DMS153 treated with DMSO at 0.1 percent for 48 hours (cell line): ENCODE data around the gene RPL21.

ENCODE experiments used
- DNase-seq: peaks from one replicate; lab custom pipeline; 2025; ENCODE audit not compliant: unreplicated experiment; lab: John Stamatoyannopoulos, UW

RPL21 gene

DNA sequence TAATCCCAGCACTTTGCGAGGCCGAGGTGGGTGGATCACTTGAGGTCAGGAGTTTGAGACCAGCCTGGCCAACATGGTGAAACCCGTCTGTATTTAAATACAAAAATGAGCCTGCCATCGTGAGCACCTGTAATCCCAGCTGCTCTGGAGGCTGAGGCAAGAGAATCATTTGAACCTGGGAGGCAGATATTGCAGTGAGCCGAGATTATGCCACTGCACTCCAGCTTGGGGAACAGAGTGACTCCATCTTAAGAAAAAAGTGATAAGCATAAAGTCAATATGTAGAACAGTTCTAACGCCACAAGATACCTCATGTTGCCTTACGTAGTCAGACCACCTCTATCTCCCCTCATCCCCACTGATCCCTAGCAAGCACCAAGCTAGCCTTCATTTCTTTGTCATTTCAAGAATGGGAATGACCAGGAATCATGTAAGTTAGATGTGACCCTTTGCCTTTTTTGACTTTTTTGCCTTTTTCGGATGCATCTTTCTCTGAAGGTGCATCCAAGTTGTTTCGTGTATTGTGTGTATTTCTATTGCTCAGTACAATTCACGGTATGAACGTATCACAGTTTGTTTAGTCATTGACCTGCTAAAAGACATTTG is 6.4 kb downstream of the RPL21 start:
- no peak for DNase-seq

DNA sequence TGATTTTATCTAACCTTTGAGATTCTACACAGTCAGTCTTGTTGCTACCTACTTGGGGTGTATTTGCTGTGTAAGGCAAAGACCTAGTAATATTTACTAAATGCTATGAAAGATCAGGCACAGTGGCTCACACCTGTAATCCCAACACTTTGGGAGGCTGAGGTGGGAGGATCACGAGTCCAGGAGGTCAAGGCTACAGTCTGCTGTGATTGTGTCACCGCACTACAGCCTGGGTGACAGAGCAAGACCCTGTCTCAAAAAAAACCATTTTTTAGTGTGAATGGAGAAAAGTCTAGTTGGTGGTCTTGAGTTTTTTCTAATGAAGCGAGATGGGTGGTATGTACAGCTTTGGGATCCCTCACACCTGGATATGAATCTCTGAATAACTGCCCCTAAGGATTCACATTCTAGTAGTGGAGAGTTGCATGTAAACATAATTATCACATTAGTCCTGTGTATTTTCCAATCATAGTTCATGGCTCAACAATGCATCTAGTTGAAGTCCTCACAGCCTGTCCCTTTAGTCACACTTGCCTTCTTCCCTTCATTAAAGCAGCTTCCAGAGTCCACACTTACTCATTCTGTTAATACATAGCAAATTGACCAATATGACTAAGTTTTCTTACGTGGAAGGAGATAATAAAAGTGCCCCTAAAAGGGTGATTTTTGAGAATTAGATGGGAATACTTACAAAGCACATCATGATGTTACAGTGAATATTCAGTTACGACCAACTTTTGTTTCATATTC is 7.5 kb downstream of the RPL21 start:
- no peak for DNase-seq

DNA sequence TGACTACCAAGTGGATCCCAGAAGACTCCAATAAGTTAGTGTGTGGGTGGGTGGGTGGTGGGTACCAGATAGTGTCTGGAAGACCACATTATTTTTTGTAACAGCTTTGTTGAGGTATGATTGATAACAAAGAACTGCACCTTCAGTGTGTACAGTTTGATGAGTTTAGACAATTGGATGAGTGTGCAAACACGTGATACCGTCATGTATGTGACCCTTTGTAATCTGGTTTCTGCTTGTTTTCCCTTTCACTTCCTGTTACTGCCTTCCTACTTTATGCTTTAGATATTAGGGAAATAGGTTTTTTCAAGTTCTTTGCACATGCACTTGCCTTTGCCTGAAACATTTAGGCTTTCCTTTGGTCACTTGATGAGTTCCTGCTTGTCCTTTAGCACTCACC is 8.5 kb downstream of the RPL21 start:
- DNase-seq = no peak

DNA sequence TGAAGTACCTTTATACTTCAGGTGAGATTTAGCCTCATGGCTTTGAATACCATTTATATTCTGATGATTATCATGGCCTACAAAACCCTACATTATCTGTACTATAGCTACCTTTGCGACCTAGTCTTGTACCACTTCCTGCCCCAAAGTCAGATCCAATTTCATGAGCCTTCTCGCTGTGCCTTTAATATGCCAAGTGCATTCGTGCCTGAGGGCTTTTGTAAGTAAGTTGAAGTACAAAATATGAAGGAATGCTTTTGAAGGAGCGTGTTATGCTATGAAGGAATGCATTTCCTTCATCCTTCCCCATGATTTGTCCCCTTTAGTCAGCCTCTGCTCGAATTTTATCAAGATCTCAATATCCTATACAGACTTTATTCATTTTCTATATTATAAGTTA is 10.0 kb downstream of the RPL21 start:
- DNase-seq = no peak

DNA sequence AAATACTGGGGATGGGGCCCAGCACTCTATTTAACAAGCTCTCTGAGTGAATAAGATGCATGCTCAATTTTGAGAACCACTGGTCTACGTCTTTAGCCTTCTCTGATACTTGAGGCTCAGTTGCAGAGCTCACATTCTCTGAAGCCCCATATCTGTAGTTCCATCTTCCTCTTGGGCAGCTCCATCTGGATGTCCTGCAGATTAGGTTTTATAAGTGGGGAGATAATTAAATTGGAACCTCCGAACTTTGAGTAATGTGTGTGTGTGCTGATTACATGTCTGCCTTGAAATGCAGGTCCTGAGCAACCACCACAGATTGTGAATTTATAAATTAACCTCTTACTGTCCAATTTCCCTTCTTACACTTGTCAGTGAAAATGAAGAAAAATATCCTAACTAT is 12.1 kb downstream of the RPL21 start:
- no peak for DNase-seq

DNA sequence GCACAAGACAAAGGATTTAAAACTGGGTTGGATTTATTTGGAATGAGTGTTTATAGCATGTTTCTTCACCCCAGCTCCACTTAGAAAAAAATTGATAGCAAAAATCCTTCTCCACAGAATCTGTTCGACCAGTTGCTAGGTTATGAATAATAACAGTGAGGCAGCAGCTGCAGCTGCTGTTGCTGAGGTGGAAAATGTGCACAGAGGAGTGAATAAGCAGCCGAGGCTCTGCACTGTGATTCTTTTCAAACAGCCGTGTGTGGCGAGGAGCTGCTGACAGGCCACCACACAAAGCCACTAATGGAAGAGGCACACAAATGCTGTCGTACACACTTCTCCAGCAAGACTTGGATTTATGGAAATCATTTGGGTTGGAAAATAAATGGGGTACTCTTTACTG is 12.8 kb downstream of the RPL21 start:
- peak; percentile 25 for DNase-seq

DNA sequence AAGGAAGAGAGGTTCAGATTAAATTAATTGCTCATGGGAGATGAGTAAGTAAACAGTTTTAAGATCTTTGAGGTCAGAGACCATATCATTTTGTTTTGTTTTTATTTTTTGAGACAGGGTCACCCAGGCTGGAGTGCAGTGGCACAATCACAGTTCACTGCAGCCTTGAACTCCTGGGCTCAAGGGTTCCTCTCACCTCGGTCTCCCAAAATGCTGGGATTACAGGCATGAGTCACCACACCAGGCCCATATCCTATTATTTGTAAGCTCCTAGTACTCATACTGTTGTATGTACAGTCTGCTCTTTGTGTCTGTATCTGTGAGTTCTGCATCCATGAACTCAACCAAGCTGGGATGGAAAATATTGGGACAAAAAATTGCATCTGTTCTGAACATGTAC is 13.3 kb downstream of the RPL21 start:
- DNase-seq = no peak

DNA sequence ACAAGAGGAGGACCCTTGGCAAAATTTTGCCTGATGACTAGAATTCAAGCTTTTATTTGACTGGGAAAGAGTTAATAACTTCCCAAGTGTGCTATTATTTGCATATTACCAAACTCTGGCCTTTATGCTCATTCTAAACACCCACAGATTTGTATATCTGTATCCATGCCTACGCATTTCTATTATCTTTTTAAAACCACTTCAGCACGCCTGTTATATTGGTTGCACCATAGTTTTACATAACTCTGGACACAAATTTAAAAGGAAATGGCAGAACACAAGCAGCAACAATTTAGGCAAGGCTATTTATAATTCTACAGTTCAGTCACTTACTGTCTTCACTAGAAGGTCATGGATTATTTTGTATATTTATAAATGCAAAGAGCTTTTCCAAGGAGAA is 15.6 kb downstream of the RPL21 start:
- DNase-seq = no peak

DNA sequence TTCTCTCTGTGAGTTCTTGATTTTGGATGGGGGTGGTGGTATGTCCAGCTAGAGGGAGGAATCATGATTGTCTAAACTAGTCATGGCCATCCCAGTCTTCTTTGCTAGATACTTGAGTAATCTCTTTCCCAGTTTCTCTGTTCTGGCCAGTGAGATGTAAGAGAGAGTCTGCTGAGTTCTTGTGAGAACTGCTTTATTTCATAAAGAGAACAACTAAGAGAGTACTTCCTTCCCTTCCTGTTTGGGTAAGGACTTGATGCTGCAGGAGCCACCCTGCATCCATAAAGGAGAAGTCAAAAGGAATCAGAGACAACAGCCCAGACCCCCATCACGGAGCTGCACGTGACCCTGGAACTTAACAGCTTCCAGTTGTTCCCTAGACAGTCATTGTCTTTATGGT is 16.2 kb downstream of the RPL21 start:
- DNase-seq = no peak

DNA sequence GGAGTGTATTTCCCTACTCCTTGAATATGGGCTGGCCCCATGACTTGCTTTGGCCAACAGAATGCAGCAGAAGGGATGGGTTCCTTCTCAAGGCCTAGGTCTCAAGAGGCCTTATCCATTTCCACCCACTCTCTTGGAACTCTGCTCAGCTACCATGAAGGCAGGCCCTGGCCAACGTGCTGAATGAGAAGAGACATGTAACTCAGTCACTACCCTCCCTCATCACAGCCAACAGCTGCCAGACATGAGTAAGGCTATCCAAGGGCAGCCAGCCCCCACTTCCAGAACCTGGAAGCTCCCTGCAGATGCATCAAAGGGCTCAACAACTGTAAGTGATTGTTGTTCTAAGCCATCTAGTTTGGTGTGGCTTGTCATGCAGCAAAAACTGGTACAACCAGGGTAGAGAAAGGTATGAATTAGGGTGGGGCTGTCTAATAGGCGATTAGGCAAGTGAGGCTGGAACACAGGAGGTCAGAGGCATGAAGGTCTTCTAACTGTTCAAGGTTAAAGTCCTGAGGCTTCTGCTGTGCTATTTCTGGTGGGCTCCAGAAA is 17.8 kb downstream of the RPL21 start:
- DNase-seq = no peak

DNA sequence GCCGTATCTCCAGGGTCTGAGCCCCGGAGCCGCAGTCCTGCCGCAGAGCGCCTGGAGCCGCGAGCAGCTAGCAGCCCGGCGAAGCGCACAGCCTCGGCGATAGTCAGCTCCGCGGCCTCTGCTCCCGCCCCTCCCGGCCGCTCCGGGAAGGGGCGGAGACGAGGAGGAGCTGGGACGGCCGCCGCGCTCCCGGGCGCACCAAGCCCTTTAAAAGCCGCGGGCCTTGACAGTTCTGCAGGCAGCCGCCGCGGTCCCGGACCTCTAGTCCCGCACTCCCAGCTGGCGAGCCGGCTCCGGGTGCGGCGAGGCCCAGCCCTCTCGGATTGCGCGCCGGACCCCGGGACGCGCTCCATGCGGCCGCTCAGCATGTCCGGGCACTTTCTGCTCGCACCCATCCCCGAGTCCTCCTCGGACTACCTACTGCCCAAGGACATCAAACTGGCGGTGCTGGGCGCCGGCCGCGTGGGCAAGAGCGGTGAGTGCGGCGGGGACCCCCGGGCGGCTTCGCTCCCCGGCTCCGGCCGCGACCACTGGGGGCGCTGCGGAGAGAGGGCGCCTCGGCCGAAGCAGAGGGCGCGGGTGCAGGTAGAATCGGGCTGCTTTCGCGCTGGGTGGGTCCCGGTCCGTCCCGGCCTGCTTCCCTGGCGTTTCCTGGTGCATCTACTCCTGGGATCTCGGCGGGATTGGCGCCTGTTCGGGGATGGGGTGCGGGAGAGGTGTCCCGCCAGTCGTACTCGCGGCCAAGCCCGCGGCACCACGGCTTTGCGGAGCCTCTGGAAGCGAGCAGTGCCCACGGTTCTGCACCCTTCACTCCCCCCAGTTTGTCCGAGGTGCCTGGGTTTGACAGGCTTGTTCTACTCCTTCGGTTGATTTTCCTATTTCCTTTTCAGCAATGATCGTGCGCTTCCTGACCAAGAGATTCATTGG is 19.5 kb downstream of the RPL21 start, which contains the start of gene RASL11A:
Gene RASL11A (plus strand): TSS at position 237 of the 927 bp plus-strand sequence. CDS start 115 bp downstream, at position 352.
- DNase-seq = peak; percentile 64

DNA sequence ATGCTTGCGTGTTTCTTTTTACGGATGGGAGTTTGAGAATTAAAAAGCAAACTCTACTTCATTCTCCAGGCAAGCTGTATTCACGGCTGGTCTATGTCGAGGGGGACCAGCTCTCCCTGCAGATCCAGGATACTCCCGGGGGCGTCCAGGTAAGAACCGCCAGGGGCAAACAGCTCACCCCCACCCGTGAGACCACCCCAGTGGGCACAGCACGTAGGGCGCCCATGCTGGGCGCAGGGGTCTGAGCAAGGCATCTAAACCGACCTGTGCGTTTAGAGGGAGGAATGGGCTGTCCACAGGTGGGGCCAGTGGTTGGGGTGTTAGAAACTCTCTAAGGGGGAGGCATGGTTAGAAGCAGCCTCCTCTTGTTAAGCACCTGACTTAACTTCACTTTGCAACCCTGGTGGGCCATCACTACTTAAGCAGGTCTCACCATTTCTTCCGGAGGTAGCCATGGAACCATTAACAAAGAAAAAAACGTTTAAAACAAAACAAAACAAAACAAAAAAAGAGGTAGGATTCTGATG is 20.3 kb downstream of the RPL21 start:
- DNase-seq = no peak

DNA sequence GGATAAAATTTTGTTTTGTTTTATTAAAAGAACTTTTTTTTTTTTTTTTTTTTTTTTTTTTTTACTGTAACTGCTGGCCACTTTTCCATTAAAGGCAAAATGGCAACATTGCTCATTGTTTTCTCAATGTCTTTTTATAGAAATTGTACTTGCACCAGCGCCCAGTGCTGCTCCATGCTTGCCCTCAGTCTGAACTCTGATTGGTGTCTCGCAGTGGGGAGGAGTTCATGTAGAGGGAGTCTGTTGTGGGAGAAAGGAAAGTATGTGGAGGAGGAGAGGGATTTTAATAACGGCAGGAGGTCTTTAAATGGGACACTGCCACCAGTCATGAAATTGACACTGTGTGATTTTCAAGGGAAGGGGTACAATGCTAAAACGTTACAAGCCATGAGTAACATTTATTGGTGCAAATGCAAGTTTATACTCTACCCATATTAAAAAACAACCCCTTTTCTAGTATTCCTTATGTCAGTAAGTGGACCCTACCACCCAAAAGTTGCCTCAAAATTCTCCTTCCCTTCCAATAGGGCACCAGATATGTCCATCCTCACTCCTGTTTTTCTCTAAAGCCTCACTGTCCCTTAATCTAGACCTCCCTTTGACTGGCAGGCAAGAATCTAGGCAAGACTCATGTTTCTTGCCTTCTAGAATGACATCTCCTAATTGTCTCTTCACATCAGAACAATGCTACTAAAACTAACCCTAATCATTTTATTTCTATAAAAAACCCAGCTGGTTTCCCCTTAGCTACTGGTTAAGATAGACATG is 22.5 kb downstream of the RPL21 start:
- DNase-seq = no peak

DNA sequence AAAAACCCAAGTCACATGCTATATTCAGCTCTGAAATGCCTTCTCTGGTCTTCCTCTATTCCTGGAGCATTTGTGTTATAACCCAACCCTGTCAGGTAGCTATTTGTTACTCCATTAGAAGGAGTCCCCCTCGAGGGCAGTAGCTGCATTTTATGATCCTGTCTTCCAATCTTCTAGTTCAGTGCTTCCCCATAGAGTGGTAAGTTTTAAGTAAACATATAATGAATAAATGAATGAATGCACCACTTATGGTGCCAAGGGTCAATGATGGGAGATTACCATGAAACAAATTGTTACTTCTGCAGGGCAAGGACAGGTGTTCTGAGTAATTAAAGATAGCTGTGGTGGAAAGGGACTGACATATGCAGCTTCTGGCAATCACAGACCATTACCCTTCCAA is 23.3 kb downstream of the RPL21 start:
- no peak for DNase-seq

DNA sequence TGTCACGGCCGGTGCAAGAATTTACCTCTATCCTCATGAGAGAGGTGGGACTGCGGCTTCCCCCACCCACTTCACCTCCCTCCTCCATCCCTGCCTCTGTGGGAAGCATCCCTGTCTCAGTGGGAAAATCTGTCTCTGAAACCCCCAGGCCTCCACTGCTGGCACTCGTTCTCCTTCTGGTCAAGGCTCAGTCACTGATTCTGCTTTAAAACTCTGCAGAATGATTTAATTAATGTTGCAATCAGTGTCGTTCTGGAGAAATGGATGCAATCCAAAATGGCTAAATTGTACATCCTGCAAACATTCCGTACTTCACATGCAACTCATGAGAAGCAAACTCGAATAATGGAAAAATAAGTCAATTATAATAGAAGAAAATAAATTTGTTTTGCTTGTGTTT is 24.8 kb downstream of the RPL21 start:
- DNase-seq = no peak

DNA sequence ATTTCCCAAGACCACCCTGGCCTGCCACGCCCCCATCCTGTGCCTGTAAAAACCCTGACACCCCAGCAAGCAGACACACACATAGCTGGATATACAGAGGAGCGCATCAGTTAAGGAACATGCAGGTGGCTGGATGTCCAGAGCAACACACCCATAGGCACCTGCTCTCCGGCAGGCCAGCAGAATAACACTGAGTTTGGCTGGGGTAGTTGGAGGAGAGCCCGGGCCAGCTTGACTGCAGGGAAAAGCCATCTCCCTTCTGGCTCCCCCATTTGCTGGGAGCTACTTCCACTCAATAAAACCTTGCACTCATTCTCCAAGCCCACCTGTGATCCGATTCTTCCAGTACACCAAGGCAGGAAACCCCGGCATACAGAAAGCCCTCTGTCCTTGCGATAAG is 28.1 kb downstream of the RPL21 start:
- DNase-seq = no peak

DNA sequence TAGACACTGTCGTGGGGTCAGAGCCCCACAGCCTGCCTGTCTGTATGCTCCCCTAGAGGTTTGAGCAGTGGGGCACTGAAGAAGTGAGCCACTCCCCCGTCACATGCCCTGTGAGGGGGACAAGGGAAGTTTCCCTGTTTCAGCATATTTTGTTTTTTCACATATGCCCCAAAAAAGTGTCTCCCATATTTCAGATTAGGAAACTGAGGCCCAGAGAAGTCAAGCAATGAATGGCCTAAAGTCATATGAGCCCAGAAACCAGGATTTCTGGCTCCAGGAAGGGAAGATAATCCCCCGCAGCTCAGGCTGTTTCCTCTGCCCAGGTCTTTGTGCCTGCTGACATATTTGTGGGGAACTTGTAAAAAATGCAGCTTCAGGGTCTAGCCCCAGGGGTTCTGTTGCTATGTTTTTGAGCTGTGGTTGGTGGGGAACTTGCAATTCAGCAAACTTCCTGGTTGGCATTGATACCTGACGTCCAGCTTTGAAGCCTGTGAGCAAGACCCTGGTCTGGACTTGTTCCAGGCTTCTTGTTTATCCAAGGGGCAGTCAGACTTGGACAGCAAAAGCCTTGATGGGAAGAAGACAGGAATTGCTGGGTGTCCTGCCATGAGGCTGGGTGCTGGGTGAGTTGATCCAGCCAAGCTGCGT is 28.8 kb downstream of the RPL21 start:
- DNase-seq = no peak

DNA sequence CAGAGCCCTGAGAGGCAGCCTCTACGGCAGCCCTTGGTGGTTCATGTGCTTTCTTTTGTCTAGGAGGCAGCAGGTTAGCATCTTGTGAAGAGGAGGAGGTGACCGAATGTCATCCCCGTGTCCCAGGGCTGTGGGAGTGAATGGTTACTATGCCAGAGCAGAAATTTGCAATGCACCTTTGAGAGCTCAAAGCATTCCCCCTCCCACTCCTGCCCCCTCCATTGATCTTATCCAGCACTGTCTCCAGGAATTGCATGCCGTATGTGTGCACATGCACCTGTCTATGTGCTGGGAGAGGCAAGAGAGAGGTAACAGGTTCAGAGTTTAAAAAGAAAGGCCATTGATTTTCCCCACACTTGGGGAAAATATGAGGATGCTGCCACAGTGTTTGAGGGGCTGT is 29.5 kb downstream of the RPL21 start:
- DNase-seq = no peak

DNA sequence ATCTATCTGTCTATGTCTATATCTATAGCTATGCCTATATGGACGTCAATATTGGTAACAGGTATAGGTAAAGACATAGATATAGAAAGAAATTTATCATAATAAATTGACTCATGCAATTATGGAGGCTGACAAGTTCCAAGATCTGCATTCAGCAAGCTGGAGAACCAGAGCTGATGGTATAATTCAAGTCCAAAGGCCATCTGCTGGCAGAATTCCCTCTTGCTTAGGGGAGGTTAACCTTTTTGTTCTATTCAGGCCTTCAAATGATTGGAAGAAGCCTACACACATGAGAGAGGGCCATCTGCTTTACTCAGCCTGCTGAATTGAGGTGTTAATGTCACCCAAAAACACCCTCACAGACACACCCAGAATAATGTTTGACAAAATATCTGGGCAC is 30.1 kb downstream of the RPL21 start:
- no peak for DNase-seq

DNA sequence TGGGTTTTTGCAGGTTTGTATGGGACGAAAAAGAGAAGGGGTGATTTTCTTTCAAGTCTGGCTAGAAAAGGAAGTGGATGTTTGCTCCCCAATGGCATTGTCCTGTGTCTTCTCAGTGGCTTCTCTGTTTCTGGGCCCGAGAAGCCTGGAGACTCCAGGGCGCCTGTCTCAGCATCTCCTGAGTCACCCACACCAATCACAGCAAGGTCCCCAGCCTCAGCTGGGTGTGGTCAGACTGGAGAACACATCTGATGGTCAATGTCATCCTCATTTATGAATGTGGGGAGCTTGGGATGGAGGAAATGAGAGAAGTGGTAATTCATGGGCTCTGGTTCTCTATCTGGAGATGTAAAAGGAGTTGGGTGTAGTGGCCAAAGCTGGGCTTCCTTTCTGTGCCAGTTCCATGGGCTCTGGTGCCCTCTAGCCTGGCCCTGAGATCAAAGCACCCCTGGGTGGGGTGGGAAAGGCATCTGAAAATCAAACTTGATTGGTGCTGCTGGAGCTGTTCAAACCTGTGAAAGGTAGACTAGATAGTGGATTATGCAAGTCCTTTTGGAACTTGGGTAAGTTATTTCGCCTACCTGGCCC is 32.6 kb downstream of the RPL21 start:
- DNase-seq = peak; percentile 15
